Activated naive CD8-positive, alpha-beta T cell treated with anti-CD3 and anti-CD28 coated beads for 36 hours (primary cell): ENCODE measurements around the gene ATMIN. TPM values are rescaled to one million over a fixed set of nuclear protein-coding genes. Genes with fewer than 3 reads are reported as not detected.

Experiments
- DNase-seq: peaks from one replicate; pipeline ENCODE4 v3.0.0; 2021
- H3K27ac Mint-ChIP-seq: one replicate; pipeline ENCODE4 v1.8.0; 2022; ENCODE audit warnings: mild to moderate bottlenecking, moderate library complexity, mixed read lengths
- H3K27me3 Mint-ChIP-seq: one replicate; pipeline ENCODE4 v1.8.0; 2022; ENCODE audit warnings: mild to moderate bottlenecking, mixed read lengths
- H3K36me3 Mint-ChIP-seq: one replicate; pipeline ENCODE4 v1.8.0; 2021; ENCODE audit warnings: mild to moderate bottlenecking, mixed read lengths
- H3K4me1 Mint-ChIP-seq: one replicate; pipeline ENCODE4 v1.8.0; 2021; ENCODE audit warnings: mixed read lengths
- H3K4me3 Mint-ChIP-seq: one replicate; pipeline ENCODE4 v1.8.0; 2022; ENCODE audit warnings: mild to moderate bottlenecking, moderate library complexity, mixed read lengths
- H3K9me3 Mint-ChIP-seq: one replicate; pipeline ENCODE4 v1.8.0; 2022; ENCODE audit warnings: mixed read lengths
- total RNA-seq, 2 experiments: library from RNA; stranded (reverse); gene quantifications; one replicate each; pipeline ENCODE4 v1.2.3, GENCODE V29; 2021

Gene ATMIN, protein sequence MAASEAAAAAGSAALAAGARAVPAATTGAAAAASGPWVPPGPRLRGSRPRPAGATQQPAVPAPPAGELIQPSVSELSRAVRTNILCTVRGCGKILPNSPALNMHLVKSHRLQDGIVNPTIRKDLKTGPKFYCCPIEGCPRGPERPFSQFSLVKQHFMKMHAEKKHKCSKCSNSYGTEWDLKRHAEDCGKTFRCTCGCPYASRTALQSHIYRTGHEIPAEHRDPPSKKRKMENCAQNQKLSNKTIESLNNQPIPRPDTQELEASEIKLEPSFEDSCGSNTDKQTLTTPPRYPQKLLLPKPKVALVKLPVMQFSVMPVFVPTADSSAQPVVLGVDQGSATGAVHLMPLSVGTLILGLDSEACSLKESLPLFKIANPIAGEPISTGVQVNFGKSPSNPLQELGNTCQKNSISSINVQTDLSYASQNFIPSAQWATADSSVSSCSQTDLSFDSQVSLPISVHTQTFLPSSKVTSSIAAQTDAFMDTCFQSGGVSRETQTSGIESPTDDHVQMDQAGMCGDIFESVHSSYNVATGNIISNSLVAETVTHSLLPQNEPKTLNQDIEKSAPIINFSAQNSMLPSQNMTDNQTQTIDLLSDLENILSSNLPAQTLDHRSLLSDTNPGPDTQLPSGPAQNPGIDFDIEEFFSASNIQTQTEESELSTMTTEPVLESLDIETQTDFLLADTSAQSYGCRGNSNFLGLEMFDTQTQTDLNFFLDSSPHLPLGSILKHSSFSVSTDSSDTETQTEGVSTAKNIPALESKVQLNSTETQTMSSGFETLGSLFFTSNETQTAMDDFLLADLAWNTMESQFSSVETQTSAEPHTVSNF
- total RNA-seq = 10 to 100 TPM; 24.5 to 27.7 TPM

DNA sequence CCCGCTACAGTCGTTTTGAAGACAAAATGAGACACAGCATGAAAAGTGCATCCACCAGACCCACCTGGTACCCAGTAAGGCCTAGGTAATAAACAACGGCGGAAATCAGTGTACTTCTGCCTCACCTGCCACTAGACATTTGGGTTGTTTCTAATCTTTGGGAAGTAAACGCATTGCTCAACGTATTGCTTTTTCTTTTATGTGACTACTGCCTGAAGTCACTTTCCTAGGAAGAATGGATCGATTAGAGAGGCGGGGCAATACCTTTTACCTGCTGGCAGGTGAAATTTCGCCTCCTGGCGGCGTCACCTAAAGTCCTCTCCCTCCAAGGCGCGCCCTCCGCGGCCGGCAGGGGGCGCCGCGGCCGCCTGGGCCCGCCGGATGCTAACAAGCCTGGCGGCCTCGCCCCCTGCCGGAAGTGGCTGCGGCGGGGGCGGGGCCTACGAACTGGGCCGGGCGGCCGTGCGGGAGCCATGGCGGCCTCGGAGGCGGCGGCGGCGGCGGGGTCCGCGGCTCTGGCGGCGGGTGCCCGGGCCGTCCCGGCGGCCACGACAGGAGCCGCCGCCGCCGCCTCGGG is at the start of gene ATMIN:
TSS of gene ATMIN (plus strand) at position 445 of the 577 bp plus-strand sequence. CDS start at position 474, 29 bp downstream.
- H3K27ac Mint-ChIP-seq = peak within 1 kb of the TSS; percentile 56
- peak; percentile 93 for DNase-seq
- no peaks in the 10 kb centered on the region for H3K27me3 Mint-ChIP-seq
- peaks cover 41% of the 10 kb centered on the region for H3K36me3 Mint-ChIP-seq
- peak within 1 kb of the TSS; percentile 81 for H3K4me3 Mint-ChIP-seq
- no peaks in the 10 kb centered on the region for H3K9me3 Mint-ChIP-seq
- H3K4me1 Mint-ChIP-seq = peaks cover 28% of the 10 kb centered on the region

- no peak for DNase-seq
- Mint-ChIP-seq H3K9me3 (no peaks in the 10 kb centered on the region), H3K4me3 (no peak overlapping the region), H3K27me3 (no peaks in the 10 kb centered on the region), H3K36me3 (peaks cover 26% of the 10 kb centered on the region), H3K4me1 (peaks cover 19% of the 10 kb centered on the region), H3K27ac (no peak overlapping the region)
Measured at GRCh38 chr16:80986557-80986956, 49.1 kb upstream of the ATMIN start.

DNA sequence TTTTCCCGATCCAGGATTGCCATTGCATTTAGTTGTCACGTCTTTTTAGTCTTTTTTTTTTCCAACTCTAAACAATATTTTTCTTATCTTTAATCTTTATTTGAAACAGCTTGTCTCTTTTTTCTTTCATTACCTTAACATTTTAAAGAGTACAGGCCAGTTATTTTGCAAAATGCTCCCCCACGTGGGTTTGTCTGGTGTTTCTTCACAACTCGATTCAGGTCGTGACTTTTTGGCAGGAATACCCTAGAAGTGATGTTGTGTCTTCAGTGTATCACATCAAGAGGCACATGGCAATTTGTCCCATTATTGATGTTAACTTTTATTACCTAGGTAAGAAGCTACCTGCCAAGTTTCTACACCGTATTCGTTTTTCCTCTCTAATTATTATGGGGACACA is 46.9 kb upstream of the ATMIN start:
- Mint-ChIP-seq H3K4me1 (peaks cover 19% of the 10 kb centered on the region), H3K36me3 (peaks cover 32% of the 10 kb centered on the region), H3K9me3 (no peaks in the 10 kb centered on the region), H3K27ac (no peak overlapping the region), H3K4me3 (no peak overlapping the region), H3K27me3 (no peaks in the 10 kb centered on the region)
- DNase-seq = no peak

DNA sequence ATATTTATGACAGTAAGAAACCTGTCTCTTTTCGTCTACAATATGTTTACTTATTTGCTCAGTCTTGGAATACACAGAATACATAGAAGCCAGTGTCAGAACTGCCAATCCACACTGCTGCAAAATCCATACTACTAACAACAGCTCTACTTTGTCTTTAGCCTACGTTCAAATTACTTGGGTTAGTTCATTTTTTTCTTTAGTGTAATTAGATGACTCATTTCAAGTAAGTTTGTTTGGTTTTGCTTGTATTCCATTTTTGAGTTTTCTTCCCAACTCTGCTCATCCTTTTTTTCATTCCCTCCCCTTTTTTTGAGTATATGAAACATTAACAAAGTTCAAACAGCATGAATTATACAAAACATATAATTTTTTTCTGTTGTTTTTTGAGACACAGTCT is 45.8 kb upstream of the ATMIN start:
- Mint-ChIP-seq H3K4me1 (peaks cover 28% of the 10 kb centered on the region), H3K27me3 (no peaks in the 10 kb centered on the region), H3K36me3 (peaks cover 39% of the 10 kb centered on the region), H3K4me3 (no peak overlapping the region), H3K9me3 (no peaks in the 10 kb centered on the region), H3K27ac (no peak overlapping the region)
- no peak for DNase-seq

GRCh38 chr16:80990577-80990976 is 45.1 kb upstream of the ATMIN start:
- Mint-ChIP-seq H3K4me1 (peaks cover 30% of the 10 kb centered on the region), H3K36me3 (peaks cover 38% of the 10 kb centered on the region), H3K27ac (no peak overlapping the region), H3K4me3 (no peak overlapping the region), H3K9me3 (no peaks in the 10 kb centered on the region), H3K27me3 (no peaks in the 10 kb centered on the region)
- no peak for DNase-seq

- H3K27ac Mint-ChIP-seq = no peak overlapping the region
- no peaks in the 10 kb centered on the region for H3K27me3 Mint-ChIP-seq
- H3K9me3 Mint-ChIP-seq = no peaks in the 10 kb centered on the region
- H3K36me3 Mint-ChIP-seq = peaks cover 38% of the 10 kb centered on the region
- H3K4me3 Mint-ChIP-seq = no peak overlapping the region
- DNase-seq = no peak
- H3K4me1 Mint-ChIP-seq = peaks cover 30% of the 10 kb centered on the region
Measured at GRCh38 chr16:80990978-80991377, 44.7 kb upstream of the ATMIN start.

DNA sequence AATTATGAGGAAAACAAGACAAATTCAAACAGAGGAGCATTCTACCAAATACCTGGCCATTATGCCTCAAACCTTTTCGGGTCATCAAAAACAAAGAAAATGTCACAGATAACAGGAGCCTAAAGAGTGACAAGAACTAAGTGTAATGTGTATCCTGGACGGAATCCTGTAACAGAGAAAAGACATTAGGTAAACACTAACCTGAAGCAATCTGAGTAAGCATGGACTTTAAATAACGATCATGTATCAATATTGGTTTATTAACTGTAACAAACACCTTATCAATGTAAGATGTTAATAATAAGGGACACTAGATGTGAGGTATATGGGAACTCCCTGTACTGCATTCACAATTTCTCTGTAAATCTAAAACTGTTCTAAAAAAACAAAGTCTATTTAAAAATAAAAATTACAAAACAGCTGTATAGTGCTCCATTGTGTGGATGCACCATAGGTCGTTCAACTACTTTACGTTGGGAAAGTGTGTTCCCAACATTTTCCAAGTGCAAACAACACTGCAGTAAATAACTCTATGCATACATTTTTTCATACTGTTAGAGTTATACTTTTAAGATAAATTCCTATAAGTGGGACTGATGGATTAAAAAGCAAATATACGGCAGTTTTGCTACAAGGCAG is 43.7 kb upstream of the ATMIN start:
- peaks cover 28% of the 10 kb centered on the region for H3K4me1 Mint-ChIP-seq

DNA sequence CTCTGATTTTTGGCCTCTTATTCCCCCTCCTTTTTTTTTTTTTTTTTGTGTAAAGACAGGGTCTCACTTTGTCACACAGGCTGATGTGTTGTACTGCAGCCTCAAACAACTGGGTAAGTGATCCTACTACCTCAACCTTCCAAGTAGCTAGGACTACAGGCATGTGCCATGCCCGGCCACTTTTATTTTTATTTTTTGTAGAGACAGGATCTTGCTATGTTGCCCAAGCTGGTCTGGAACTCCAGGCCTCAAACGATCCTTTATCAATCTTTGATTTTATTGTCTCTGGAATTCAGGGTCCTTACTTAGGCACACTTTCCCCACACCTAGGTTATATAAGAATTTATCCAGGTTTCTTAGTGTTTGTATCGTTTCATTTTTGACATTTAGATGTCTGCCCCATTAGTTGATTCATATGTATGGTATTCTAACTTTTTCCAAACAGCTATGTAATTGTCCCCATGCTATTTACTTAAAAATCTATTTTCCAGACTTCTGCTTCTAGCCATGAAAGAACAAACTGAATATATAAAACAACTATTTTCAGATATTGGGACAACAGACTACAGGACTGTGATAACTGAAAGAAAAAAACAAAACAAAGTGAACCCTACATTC is 42.9 kb upstream of the ATMIN start:
- Mint-ChIP-seq H3K9me3 (no peaks in the 10 kb centered on the region), H3K4me1 (peaks cover 29% of the 10 kb centered on the region), H3K36me3 (peaks cover 35% of the 10 kb centered on the region), H3K27me3 (no peaks in the 10 kb centered on the region), H3K4me3 (no peak overlapping the region), H3K27ac (no peak overlapping the region)
- no peak for DNase-seq

More for the DNA sequence above, 43.7 kb upstream of the ATMIN start:
- H3K27ac Mint-ChIP-seq = no peak overlapping the region
- H3K4me3 Mint-ChIP-seq = no peak overlapping the region
- DNase-seq = no peak
- H3K27me3 Mint-ChIP-seq = no peaks in the 10 kb centered on the region
- no peaks in the 10 kb centered on the region for H3K9me3 Mint-ChIP-seq
- peaks cover 35% of the 10 kb centered on the region for H3K36me3 Mint-ChIP-seq

DNA sequence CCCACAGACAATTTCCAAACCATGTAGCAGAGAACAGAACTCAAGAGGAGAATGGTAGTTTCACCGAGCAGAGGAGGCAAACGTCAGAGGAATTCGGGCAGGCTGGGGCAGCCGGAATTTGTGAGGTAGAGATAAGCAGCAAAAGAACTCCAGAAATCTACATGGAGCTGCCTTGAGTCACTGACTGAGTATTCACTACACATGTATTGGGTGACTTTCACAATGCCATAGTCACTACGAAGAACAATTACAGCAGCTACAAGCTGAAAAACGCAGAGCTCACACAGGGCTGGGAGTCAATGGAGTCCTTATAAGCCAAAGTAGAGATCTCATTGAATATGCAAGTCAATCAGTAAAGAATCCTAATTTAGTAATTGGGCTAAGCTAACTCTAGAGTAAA is 42.3 kb upstream of the ATMIN start:
- DNase-seq = no peak
- Mint-ChIP-seq H3K36me3 (peaks cover 38% of the 10 kb centered on the region), H3K27ac (no peak overlapping the region), H3K4me3 (no peak overlapping the region), H3K4me1 (peaks cover 29% of the 10 kb centered on the region), H3K9me3 (no peaks in the 10 kb centered on the region), H3K27me3 (no peaks in the 10 kb centered on the region)

GRCh38 chr16:80993834-80994233 is 41.8 kb upstream of the ATMIN start:
- Mint-ChIP-seq H3K27ac (no peak overlapping the region), H3K4me1 (peaks cover 34% of the 10 kb centered on the region), H3K9me3 (no peaks in the 10 kb centered on the region), H3K36me3 (peaks cover 39% of the 10 kb centered on the region), H3K4me3 (no peak overlapping the region), H3K27me3 (no peaks in the 10 kb centered on the region)
- DNase-seq = no peak

DNA sequence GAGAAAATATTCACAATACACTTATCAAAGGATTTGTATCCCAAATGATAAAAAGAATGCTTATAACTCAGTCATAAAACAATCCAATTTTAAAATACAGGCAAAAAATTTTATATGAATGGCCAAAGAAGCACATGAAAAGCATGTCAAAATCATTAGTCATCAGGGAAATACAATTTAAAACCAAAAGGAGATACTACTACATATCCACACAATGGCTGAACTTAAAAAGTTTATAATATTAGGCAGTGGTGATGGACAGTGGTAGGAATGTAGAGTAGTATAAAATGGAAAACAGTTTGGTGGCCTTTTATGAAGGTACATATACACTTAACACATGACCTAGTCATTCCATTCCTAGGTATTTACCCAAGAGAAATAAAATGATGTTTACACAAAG is 41.2 kb upstream of the ATMIN start:
- Mint-ChIP-seq H3K27ac (no peak overlapping the region), H3K27me3 (no peaks in the 10 kb centered on the region), H3K4me3 (no peak overlapping the region), H3K36me3 (peaks cover 42% of the 10 kb centered on the region), H3K4me1 (peaks cover 40% of the 10 kb centered on the region), H3K9me3 (peaks cover 4% of the 10 kb centered on the region)
- DNase-seq = no peak

DNA sequence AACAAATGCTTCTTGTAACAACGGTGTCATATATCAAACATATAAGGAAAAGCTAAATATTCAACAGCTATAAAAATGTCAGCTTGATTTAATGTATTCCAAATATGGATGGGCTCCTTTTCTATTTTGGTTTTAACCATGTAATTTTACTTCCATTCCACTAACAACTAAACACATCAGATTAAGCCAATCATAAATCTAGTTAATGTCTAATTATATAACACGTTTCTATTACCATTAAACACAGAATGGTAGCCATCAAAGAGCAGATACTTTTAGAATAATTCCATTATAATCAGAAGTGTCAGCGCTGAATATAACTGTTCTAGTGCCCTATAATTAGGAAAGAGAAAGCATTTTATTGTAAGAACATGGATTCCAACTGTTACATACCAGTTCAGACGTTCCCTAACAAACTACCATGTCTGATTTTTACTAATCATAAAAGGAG is 38.9 kb upstream of the ATMIN start:
- Mint-ChIP-seq H3K9me3 (peaks cover 8% of the 10 kb centered on the region), H3K36me3 (peaks cover 50% of the 10 kb centered on the region), H3K4me3 (peak overlapping the region; percentile 68), H3K27ac (peak overlapping the region; percentile 91), H3K4me1 (peaks cover 51% of the 10 kb centered on the region), H3K27me3 (no peaks in the 10 kb centered on the region)
- DNase-seq = no peak

DNA sequence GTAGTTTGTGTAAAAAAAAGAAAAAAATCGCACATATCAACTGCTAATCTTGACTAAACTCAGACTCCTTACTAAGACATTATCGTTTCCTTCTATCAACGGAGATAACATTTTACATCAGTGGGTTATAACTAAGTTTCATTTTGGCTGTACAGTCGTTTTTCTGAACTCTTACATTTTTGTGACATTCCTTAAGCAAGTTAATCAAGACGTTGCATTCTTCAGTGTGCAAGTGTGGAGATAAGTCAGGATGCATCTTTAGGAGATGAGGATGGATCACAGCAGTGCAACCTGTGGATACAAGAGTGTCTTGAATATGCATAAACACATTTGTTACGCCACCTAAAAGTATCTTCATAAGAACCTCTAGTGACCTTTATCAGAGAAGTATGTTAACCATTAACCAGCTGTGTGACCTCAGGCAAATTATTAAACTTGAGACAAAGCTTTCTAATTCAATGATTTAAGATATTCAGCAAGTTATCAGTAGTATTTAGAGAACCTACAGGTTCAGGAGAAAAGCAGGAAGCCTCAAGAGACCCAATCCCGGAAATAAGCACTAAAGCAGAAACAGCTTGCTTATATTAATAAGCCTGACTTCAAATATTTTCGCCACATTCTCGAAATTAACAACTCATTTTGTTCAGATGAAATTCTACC is 38.4 kb upstream of the ATMIN start:
- Mint-ChIP-seq H3K9me3 (peaks cover 8% of the 10 kb centered on the region), H3K4me3 (peak overlapping the region; percentile 68), H3K36me3 (peaks cover 53% of the 10 kb centered on the region), H3K27ac (peak overlapping the region; percentile 91), H3K27me3 (no peaks in the 10 kb centered on the region), H3K4me1 (peaks cover 54% of the 10 kb centered on the region)
- DNase-seq = no peak
